Hematopoietic multipotent progenitor cell treated with erythropoietin and hydrocortisone succinate and interleukin-3 and kit ligand, for 8 days (in vitro differentiated cells): ENCODE data around the gene PRIMA1.

Experiments used
- DNase-seq: peaks from one replicate; pipeline ENCODE4 v3.0.0-alpha.2; 2015

The PRIMA1 gene

GRCh38 chr14:93793555-93794324 is 5.5 kb upstream of the PRIMA1 start:
- no peak for DNase-seq

GRCh38 chr14:93792391-93792790 is 4.1 kb upstream of the PRIMA1 start:
- DNase-seq = no peak

- DNase-seq = no peak
These were observed 2.7 kb upstream of the PRIMA1 start for GRCh38 chr14:93790966-93791365.

GRCh38 chr14:93789228-93790130 is 1.2 kb upstream of the PRIMA1 start:
- no peak for DNase-seq

GRCh38 chr14:93788543-93789227 is 400 bp upstream of the PRIMA1 start:
- DNase-seq = no peak

GRCh38 chr14:93787465-93788292 is 606 bp downstream of the PRIMA1 start:
- DNase-seq = no peak

GRCh38 chr14:93785423-93785822 is 2.9 kb downstream of the PRIMA1 start:
- DNase-seq = no peak

GRCh38 chr14:93784878-93785277 is 3.4 kb downstream of the PRIMA1 start:
- DNase-seq = no peak

- DNase-seq = no peak
These were observed 7.4 kb downstream of the PRIMA1 start for GRCh38 chr14:93780813-93781400.

GRCh38 chr14:93778856-93779629 is 9.2 kb downstream of the PRIMA1 start:
- DNase-seq = no peak

- no peak for DNase-seq
These were observed 9.8 kb downstream of the PRIMA1 start for GRCh38 chr14:93778453-93778852.

GRCh38 chr14:93775744-93776143 is 12.5 kb downstream of the PRIMA1 start:
- no peak for DNase-seq

- no peak for DNase-seq
These were observed 13.1 kb downstream of the PRIMA1 start for GRCh38 chr14:93775158-93775557.

GRCh38 chr14:93772263-93772662 is 16.0 kb downstream of the PRIMA1 start:
- DNase-seq = no peak

GRCh38 chr14:93765970-93766369 is 22.3 kb downstream of the PRIMA1 start:
- DNase-seq = no peak

- no peak for DNase-seq
These were observed 23.1 kb downstream of the PRIMA1 start for GRCh38 chr14:93765155-93765554.

GRCh38 chr14:93764211-93764659 is 24.1 kb downstream of the PRIMA1 start:
- DNase-seq = no peak

- DNase-seq = no peak
These were observed 28.5 kb downstream of the PRIMA1 start for GRCh38 chr14:93759719-93760307.

- no peak for DNase-seq
These were observed 31.1 kb downstream of the PRIMA1 start for GRCh38 chr14:93757206-93757605.

- no peak for DNase-seq
These were observed 34.6 kb downstream of the PRIMA1 start for GRCh38 chr14:93753647-93754046.
